NCI-H510A treated with DMSO at 0.1 percent for 48 hours (cell line): ENCODE data around the gene ARF6.
"Not testable (repeated sequence)": the region's sequence is repeated elsewhere in the genome, so short reads cannot be mapped to it uniquely, and the experiment has no call there.

Source experiments
- DNase-seq: peaks from one replicate; lab custom pipeline; 2025; lab: John Stamatoyannopoulos, UW

ARF6 gene

DNA sequence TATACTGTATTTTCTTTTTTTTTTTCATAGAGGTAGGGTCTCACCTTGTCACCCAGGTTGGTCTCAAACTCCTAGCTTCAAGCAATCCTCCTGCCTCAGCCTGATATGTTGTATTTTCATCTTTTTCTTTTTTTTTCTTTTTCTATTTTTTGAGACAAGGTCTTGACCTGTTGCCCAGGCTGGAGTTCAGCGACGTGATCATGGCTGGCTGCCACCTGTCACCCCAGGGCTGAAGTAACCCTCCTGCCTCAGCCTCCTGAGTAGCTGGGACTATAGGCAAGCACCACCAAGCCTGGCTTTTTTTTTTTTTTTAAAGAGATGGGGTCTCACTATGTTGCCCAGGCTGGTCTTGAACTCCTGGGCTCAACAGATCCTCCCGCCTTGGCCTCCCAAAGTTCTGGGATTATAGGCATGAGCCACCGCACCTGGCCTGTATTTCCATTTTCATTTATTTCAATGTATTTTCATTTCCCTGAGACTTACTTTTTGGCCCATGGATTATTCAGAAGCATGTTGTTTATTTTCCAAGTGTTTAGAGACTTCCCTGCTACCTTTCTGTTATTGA, 16.2 kb upstream of the ARF6 start:
- DNase-seq, result no peak

DNA sequence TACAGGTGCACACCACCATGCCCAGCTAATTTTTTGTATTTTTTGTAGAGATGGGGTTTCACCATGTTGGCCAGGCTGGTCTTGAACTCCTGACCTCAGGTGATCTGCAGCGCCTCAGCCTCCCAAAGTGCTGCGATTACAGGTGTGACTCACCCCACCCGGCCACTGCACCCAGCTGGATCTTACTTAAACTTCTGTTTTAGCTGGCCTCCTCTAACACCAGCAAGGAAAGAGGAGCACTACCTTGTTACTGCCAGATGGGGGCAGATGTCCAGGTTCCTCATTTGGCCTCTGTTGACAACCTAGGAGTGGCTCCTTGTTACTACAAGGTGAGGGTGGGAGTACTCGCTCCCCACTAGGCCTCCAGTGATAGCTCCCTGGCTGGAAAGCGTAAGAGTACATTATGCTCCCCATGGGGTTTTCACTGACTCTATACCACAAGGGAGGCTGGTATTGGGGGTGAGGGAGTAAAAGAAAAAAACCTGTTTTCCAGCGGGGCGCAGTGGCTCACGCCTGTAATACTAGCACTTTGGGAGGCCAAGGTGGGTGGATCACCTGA, 13.2 kb upstream of the ARF6 start:
- peak; percentile 75 for DNase-seq

- DNase-seq, result no peak
These were observed 12.4 kb upstream of the ARF6 start for GRCh38 chr14:49880267-49881064.

- no peak for DNase-seq
These were observed 11.4 kb upstream of the ARF6 start for GRCh38 chr14:49881350-49882001.

- no peak for DNase-seq
These were observed 9.8 kb upstream of the ARF6 start for GRCh38 chr14:49882826-49883694.

DNA sequence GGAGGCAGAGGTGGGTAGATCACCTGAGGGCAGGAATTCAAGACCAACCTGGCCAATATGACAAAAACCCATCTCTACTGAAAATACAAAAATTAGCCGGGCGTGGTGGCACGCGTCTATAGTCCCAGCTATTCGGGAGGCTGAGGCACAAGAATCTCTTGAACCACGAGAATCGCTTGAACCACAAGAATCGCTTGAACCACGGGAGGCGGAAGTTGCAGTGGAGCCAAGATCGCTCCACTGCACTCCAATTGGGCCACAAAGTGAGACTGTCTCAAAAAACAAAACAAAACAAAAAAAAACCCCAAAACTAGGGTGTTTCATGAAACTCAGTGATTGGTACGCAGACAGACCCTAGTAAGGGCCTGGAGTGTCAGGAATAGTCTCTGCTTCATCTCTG, 6.4 kb upstream of the ARF6 start:
- no peak for DNase-seq

- DNase-seq, result no peak
These were observed 4.6 kb upstream of the ARF6 start for GRCh38 chr14:49888293-49888692.

DNA sequence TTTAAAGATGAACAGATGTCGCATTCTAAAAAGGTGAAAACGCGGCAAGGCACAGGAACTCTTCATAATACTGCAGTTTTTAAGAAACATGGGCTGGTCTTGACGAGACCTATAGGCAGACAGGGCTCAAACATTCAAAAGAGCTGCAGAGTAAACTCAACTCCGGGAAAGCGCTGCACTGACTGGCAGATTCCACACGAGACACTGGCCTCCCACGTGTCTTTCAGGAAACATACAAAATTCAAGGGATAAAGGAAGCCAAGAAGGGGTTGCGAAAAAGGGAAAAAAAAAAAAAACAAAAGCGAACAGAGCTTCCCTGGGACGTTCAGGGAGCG, 614 bp upstream of the ARF6 start:
- peak; percentile 60 for DNase-seq

GRCh38 chr14:49893309-49894213, 679 bp downstream of the ARF6 start:
- DNase-seq, result peak; percentile 16

- DNase-seq, result not testable (repeated sequence)
These were observed 1.6 kb downstream of the ARF6 start for GRCh38 chr14:49894214-49895107.

DNA sequence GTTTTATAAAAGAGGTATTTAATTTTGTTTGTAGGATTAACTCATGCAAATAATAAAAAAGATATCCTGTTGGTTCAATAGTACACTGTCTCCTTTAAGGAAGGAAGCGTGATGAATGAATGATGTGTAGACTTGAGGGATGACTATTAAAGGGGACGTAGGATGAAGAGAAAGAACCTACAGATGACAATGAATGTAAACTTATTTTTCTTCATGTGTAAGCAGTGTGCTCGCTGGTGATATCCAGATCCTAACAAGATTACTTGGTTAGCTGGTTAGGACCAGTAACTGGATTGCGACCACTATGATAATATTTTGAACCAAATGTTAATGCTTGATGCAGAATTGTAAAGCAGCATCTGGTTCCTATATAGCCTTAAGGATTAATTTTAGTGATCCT, 2.6 kb downstream of the ARF6 start:
- DNase-seq, result no peak

GRCh38 chr14:49896272-49896671, 3.4 kb downstream of the ARF6 start:
- DNase-seq, result not testable (repeated sequence)

DNA sequence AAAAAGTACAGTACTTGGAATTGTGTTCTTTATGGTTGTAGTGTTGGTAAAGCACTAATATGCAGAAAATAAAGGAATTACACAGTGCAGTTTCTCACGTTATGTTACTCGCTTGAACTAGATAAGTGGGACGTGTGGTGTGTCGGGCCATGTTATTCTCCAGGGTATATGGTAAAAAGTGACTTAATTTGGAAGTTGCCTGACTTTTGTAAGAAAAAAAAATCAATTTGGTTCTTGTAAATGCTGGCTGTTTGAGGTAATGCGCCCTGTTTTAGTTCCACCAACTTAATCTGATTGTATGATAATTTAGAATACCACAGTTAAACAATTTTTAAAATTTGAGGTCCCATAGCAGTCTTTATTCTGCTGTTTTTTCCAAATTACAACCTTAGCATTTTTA, 4.1 kb downstream of the ARF6 start:
- DNase-seq, result no peak

- no peak for DNase-seq
These were observed 4.5 kb downstream of the ARF6 start for GRCh38 chr14:49897414-49897813.

- no peak for DNase-seq
These were observed 5.1 kb downstream of the ARF6 start for GRCh38 chr14:49897965-49898364.

DNA sequence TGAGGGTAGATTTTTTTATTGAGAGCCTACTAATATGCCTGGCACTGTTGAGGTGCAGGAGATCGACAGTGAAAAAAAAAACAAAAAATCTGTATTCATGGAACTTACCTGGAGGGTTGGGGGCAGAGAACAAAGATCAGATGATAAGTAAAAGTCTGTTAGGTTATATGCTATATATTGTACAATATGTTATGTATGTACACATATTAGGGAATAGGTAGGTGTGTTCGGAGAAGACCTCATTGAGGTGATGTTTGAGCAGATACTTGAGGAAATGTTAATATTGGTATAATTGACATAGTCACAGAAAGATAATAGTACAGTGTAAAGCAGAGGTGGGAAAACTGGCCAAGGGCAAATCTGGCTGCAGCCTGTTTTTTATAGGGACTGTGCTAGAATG, 5.6 kb downstream of the ARF6 start:
- no peak for DNase-seq

DNA sequence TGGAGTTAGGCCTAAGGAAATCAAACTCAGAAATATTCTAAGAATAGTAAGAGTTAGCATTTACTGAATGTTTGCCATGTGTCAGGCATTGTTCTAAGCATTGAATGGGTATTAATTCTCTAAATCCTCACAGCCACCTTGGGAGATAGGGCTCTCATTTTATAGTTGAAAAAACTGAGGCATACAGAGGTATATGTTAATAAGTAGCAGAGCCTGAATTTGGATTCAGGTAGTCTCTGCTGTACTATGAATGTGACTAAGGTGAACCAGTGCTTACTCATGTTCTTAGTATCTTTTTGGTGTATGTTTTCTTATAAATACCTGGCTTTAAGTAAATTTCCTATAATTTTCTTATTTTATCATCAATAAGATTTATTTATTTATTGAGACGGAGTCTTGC, 8.1 kb downstream of the ARF6 start:
- no peak for DNase-seq

GRCh38 chr14:49902679-49903246, 9.9 kb downstream of the ARF6 start:
- not testable (repeated sequence) for DNase-seq

- no peak for DNase-seq
These were observed 11.4 kb downstream of the ARF6 start for GRCh38 chr14:49904270-49904669.

- no peak for DNase-seq
These were observed 13.1 kb downstream of the ARF6 start for GRCh38 chr14:49905989-49906388.
